Activated CD8-positive, alpha-beta T cell treated with anti-CD3 and anti-CD28 coated beads for 36 hours (primary cell): ENCODE measurements around the gene OLFML2A. TPM values are rescaled to one million over a fixed set of nuclear protein-coding genes. Genes with fewer than 3 reads are reported as not detected.

Experiments
- ATAC-seq: fragments of 200-7000 bp; cut with Tn5 transposase; one replicate; pipeline ENCODE4 v1.10.0; 2021; ENCODE audit warnings: mild to moderate bottlenecking, moderate library complexity
- CTCF ChIA-PET: fragments of 350-600 bp; sonication (Branson Sonifier 250); formaldehyde crosslinking; loops from one replicate; lab custom pipeline; 2021; ENCODE audit warnings: antibody characterized with exemption; lab: Charles Lee
- POLR2A ChIA-PET: fragments of 350-600 bp; sonication (Branson Sonifier 250); formaldehyde crosslinking; loops from one replicate; lab custom pipeline; 2021; ENCODE audit warnings: antibody characterized with exemption; lab: Charles Lee
- DNase-seq: peaks from one replicate; pipeline ENCODE4 v3.0.0-alpha.2; 2020
- H3K27ac Mint-ChIP-seq: one replicate; pipeline ENCODE4 v1.8.0; 2021; ENCODE audit warnings: mild to moderate bottlenecking, mixed read lengths
- H3K27me3 Mint-ChIP-seq: one replicate; pipeline ENCODE4 v1.8.0; 2021; ENCODE audit warnings: mixed read lengths
- H3K36me3 Mint-ChIP-seq: one replicate; pipeline ENCODE4 v1.8.0; 2021; ENCODE audit warnings: low read depth, mixed read lengths
- H3K4me1 Mint-ChIP-seq: one replicate; pipeline ENCODE4 v1.8.0; 2021; ENCODE audit warnings: low read depth, mixed read lengths
- H3K4me3 Mint-ChIP-seq: one replicate; pipeline ENCODE4 v1.8.0; 2021; ENCODE audit warnings: mild to moderate bottlenecking, moderate library complexity, mixed read lengths
- H3K9me3 Mint-ChIP-seq: one replicate; pipeline ENCODE4 v1.8.0; 2021; ENCODE audit warnings: mixed read lengths
- intact Hi-C: fragments of 100-400 bp; cut with micrococcal nuclease; formaldehyde crosslinking; loops from one replicate; pipeline ENCODE4 v1.10.0; 2022
- total RNA-seq, 2 experiments: library from RNA; stranded (reverse); gene quantifications; one replicate each; pipeline ENCODE4 v1.2.3, GENCODE V29; 2021
- TF ChIP-seq, protein P1 (sequence below): fragments of 200-600 bp; IDR thresholded peaks from one replicate; pipeline ENCODE4 v1.8.0; 2022; ENCODE audit warnings: antibody characterized with exemption, mild to moderate bottlenecking

OLFML2A gene
- total RNA-seq, 2 experiments from 2014 or later, result not detected

DNA sequence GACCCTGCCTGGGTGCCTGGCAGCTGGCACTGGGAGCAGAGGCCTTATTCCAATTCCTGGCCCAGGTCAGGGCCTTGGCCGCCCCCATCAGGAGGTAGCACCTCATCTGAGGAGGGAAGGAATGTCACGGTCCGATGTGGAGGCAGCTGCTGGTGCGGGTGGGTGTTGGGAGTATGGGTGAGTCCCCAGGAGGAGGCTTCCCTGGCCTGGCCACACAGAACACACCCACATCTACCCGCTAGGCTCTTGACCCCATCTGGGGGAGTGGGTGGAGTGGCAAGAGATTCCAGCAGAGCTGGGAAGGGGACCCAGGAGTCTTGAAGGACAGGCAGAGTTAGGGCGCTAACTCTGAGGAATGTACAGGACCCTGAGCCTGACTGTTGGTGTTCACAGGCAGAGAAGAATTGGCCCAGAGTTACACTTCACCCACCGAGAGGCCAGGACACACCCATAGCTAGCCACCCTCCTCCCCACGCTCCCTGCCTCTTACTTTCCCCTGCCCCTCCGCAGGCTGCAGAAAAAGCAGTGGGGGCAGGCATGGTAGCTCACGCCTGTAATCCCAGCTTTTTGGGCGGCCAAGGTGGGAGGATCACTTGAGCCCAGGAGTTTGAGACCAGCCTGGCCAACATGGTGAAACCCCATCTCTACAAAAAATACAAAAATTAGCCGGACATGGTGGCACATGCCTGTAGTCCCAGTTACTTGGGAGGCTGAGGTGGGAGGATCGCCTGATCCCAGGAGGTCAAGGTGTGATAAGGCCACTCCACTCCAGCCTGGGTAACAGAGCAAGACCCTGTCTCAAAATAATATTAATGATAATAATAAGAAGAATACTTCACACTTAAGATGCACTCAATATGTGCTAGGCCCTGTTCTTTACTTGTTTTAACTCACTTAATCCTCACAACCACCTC is 6.0 kb downstream of the OLFML2A start:
- DNase-seq (no peak), ATAC-seq (no peak)
- no peaks in the 10 kb centered on the region for H3K36me3 Mint-ChIP-seq
- no peak overlapping the region for H3K4me3 Mint-ChIP-seq
- ChIA-PET POLR2A (interaction anchor here (1.3 kb wide), 1 partner anchor 11 kb away, joined by 5 read pairs; no protein-coding TSS in a partner anchor), CTCF (interaction anchor here (0.7 to 1.6 kb wide), 4 partner anchors 8 to 70 kb away, joined by 3 to 5 read pairs (median 3); partner anchors contain the start of genes NR6A1 and WDR38)
- H3K9me3 Mint-ChIP-seq, result no peaks in the 10 kb centered on the region
- peaks cover 7% of the 10 kb centered on the region for H3K27me3 Mint-ChIP-seq
- H3K4me1 Mint-ChIP-seq, result no peaks in the 10 kb centered on the region
- no peak overlapping the region for H3K27ac Mint-ChIP-seq
- intact Hi-C loops, result no loop called here
- TF ChIP-seq, protein P1, sequence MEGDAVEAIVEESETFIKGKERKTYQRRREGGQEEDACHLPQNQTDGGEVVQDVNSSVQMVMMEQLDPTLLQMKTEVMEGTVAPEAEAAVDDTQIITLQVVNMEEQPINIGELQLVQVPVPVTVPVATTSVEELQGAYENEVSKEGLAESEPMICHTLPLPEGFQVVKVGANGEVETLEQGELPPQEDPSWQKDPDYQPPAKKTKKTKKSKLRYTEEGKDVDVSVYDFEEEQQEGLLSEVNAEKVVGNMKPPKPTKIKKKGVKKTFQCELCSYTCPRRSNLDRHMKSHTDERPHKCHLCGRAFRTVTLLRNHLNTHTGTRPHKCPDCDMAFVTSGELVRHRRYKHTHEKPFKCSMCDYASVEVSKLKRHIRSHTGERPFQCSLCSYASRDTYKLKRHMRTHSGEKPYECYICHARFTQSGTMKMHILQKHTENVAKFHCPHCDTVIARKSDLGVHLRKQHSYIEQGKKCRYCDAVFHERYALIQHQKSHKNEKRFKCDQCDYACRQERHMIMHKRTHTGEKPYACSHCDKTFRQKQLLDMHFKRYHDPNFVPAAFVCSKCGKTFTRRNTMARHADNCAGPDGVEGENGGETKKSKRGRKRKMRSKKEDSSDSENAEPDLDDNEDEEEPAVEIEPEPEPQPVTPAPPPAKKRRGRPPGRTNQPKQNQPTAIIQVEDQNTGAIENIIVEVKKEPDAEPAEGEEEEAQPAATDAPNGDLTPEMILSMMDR, result no peak

DNA sequence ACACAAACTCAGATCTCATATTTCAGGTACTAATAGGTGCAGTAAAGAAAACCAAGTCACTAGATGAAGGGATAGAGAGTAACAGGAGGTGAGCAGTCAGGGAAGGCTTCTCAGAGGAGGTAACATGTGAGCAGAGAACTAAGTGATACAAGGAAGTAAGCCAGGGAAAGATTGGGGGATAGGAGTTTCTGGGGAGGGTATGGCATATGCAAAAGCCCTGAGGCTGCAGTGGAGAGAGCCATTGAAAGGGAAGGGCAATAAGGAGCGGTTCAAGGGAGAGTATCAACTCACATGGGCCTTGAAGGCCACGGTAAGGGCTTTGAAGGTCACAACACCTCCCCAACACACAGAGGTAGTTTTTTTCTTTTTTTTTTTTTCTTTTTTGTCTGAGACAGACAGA is 6.9 kb downstream of the OLFML2A start:
- TF ChIP-seq, protein P1, result no peak
- ATAC-seq (no peak), DNase-seq (no peak)
- Mint-ChIP-seq H3K9me3 (no peaks in the 10 kb centered on the region), H3K27me3 (peaks cover 4% of the 10 kb centered on the region), H3K4me1 (no peaks in the 10 kb centered on the region), H3K4me3 (no peak overlapping the region), H3K36me3 (no peaks in the 10 kb centered on the region), H3K27ac (no peak overlapping the region)
- POLR2A ChIA-PET, result interaction anchor here (1.3 kb wide), 1 partner anchor 12 kb away, joined by 5 read pairs; no protein-coding TSS in a partner anchor
- intact Hi-C loops, result no loop called here
- CTCF ChIA-PET, result no interaction called here

DNA sequence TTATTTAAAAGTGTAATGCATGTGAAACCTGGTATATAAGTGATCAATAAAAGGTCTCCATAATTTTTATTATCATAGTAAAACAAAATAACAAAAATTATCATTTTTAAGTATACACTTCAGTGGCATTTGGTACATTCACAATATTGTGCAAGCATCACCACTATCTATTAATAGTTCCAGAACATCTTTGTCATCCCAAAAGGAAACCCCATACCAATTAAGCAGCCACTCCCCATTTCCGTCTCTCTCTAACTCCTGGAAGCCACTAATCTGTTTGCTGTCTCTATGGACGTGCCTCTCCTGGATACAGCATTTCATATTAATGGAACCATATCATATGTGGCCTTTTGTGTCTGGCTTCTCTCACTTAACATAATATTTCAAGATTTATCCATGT is 7.6 kb downstream of the OLFML2A start:
- Mint-ChIP-seq H3K36me3 (no peaks in the 10 kb centered on the region), H3K4me3 (no peak overlapping the region), H3K27me3 (peaks cover 1% of the 10 kb centered on the region), H3K9me3 (no peaks in the 10 kb centered on the region), H3K27ac (no peak overlapping the region), H3K4me1 (no peaks in the 10 kb centered on the region)
- DNase-seq, result no peak
- CTCF ChIA-PET, result no interaction called here
- TF ChIP-seq, protein P1, result no peak
- intact Hi-C loops, result no loop called here
- no peak for ATAC-seq
- POLR2A ChIA-PET, result no interaction called here

DNA sequence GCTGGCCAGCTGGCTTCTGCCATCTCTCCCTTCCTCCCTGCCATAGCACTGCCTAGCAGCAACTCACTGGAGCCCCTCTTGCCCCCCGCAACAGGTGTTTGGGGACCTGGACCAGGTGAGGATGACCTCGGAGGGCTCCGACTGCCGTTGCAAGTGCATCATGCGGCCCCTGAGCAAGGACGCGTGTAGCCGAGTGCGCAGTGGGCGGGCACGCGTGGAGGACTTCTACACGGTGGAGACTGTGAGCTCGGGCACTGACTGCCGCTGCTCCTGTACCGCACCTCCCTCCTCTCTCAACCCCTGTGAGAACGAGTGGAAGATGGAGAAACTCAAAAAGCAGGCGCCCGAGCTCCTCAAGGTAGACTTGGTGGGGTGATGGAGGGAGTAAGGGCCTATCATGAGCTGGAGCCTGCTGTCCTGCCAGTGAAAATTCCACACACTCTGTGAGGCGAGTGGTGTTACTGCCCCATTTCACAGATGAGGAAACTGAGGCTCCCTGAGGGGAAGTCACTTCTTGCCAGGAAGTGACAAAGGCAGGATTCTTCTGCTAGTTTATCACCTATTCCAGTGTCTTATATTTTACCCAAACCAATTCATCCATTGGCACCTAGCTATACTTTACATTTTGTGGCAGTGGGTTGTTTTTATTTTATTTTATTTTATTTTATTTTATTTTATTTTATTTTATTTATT is 10.1 kb downstream of the OLFML2A start:
- POLR2A ChIA-PET, result no interaction called here
- no peak overlapping the region for H3K4me3 Mint-ChIP-seq
- no peaks in the 10 kb centered on the region for H3K36me3 Mint-ChIP-seq
- DNase-seq (no peak), ATAC-seq (no peak)
- no peak overlapping the region for H3K27ac Mint-ChIP-seq
- H3K27me3 Mint-ChIP-seq, result peaks cover 1% of the 10 kb centered on the region
- H3K9me3 Mint-ChIP-seq, result no peaks in the 10 kb centered on the region
- TF ChIP-seq, protein P1, result no peak
- intact Hi-C loops, result no loop called here
- CTCF ChIA-PET, result interaction anchor here (2.7 to 3.9 kb wide), 2 partner anchors 54 to 66 kb away, joined by 8 to 18 read pairs; partner anchors contain the start of gene WDR38
- H3K4me1 Mint-ChIP-seq, result no peaks in the 10 kb centered on the region
